Esophagus squamous epithelium (tissue), 4 donors: Measurements from ENCODE around the gene SKI.

ENCODE experiments used
- POLR2A ChIP-seq, 4 donors: fragments of 450-650 bp; IDR thresholded peaks; one replicate each; pipeline ENCODE4 v1.6.1; 2017; ENCODE audit warnings: antibody characterized with exemption in 4 of 4, mild to moderate bottlenecking in 4 of 4, moderate library complexity in 3 of 4
- TF ChIP-seq, protein P1 (sequence below), 6 experiments: fragments of 450-650 bp in 4 of 6; fragments of 200-600 bp in 2 of 6; sonication (generic) in 2 of 6; IDR thresholded peaks; one replicate each; pipeline ENCODE4 v1.5.1; 2016 to 2019; ENCODE audit warnings: antibody characterized with exemption in 6 of 6, mild to moderate bottlenecking in 4 of 6, moderate library complexity in 4 of 6

DNA sequence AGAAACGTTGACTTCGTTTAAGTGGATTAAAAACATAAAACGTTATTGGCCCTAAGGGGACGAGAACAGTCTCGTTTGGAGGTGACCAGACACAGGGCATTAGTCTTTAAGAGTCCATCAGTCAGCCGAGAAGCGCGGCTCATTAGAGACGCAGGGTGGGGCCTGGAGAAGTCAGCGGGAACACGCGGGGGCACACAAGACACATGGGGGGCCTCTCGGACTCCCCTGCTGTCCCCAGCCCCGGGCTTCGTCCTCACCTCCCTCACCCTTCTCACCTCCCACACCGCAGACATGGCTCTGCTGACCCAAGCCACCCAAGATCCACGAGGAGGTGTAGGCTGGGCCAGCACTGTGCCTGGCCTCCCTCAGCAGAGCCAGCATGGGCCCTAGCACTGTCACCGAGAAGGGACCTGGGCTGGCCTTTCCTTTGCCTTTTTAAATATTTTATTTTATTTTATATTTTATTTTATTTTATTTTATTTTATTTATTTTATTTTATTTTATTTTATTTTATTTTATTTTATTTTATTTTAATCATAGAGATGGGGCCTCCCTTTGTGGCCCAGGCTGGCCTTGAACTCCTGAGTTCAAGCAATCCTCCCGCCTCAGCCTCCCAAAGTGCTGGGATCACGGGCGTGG lies 114.4 kb downstream of the SKI start:
- TF ChIP-seq, protein P1, sequence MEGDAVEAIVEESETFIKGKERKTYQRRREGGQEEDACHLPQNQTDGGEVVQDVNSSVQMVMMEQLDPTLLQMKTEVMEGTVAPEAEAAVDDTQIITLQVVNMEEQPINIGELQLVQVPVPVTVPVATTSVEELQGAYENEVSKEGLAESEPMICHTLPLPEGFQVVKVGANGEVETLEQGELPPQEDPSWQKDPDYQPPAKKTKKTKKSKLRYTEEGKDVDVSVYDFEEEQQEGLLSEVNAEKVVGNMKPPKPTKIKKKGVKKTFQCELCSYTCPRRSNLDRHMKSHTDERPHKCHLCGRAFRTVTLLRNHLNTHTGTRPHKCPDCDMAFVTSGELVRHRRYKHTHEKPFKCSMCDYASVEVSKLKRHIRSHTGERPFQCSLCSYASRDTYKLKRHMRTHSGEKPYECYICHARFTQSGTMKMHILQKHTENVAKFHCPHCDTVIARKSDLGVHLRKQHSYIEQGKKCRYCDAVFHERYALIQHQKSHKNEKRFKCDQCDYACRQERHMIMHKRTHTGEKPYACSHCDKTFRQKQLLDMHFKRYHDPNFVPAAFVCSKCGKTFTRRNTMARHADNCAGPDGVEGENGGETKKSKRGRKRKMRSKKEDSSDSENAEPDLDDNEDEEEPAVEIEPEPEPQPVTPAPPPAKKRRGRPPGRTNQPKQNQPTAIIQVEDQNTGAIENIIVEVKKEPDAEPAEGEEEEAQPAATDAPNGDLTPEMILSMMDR (IDR thresholded peaks at IDR 0.05) = no peak
- TF ChIP-seq POLR2A (IDR thresholded peaks at IDR 0.05) = no peak
